ENCODE measurements around the gene WDR7.

DNA sequence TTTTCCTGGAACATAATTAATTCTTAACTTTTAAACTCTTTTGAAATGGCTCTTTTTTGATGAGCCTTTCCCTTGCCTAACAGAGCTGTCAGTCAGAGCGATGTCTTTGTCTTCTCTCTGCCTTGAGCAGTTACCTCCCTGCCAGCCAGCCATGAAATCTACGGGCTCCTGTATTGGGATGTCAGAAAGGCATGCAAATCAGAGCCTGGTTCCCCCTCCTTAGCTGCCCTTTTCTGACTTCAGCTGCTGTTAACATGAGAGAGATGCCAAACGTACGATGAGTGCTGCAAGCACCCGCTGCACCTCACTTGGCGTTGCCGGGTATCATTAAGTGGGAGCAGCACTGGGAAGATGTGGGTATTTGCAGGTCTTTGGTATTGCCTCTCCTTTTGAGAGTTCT is 364.3 kb downstream of the WDR7 start:
- no peak for TF ChIP-seq POLR2A (IDR thresholded peaks at IDR 0.05; ENCODE audit: low read depth)
- TF ChIP-seq, protein P1, sequence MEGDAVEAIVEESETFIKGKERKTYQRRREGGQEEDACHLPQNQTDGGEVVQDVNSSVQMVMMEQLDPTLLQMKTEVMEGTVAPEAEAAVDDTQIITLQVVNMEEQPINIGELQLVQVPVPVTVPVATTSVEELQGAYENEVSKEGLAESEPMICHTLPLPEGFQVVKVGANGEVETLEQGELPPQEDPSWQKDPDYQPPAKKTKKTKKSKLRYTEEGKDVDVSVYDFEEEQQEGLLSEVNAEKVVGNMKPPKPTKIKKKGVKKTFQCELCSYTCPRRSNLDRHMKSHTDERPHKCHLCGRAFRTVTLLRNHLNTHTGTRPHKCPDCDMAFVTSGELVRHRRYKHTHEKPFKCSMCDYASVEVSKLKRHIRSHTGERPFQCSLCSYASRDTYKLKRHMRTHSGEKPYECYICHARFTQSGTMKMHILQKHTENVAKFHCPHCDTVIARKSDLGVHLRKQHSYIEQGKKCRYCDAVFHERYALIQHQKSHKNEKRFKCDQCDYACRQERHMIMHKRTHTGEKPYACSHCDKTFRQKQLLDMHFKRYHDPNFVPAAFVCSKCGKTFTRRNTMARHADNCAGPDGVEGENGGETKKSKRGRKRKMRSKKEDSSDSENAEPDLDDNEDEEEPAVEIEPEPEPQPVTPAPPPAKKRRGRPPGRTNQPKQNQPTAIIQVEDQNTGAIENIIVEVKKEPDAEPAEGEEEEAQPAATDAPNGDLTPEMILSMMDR (IDR thresholded peaks at IDR 0.05): no peak
